Measurements from ENCODE around the gene ABHD2. TPM values are rescaled to one million over a fixed set of nuclear protein-coding genes. Genes with fewer than 3 reads are reported as not detected.

Gene ABHD2
- total and polyA plus RNA-seq, 2 experiments from 2014 or later = 5.2 to 15.2 TPM

GRCh38 chr15:89172921-89173320 is 84.7 kb downstream of the ABHD2 start (continued):
- TF ChIP-seq ZNF462 (CRISPR knock-in tag; IDR thresholded peaks at IDR 0.05) = no peak

GRCh38 chr15:89174476-89174875 is 86.2 kb downstream of the ABHD2 start:
- Histone ChIP-seq H2AFZ (no peak overlapping the region), H3K4me1 (ENCODE audit: insufficient read depth) (no peaks in the 10 kb centered on the region), H3K79me2 (replicated peaks; ENCODE audit: insufficient read depth) (no peaks in the 10 kb centered on the region), H3F3A (replicated peaks; ENCODE audit: low read depth) (no peaks in the 10 kb centered on the region), H3K27me3 (ENCODE audit: insufficient read depth) (no peaks in the 10 kb centered on the region), H3K27ac (ENCODE audit: low read depth) (no peak overlapping the region), H3K36me3 (ENCODE audit: insufficient read depth) (no peaks in the 10 kb centered on the region), H3K4me3 (no peak overlapping the region), H3K9me2 (ENCODE audit: insufficient read depth) (no peaks in the 10 kb centered on the region), H3K4me2 (no peak overlapping the region), H4K20me1 (replicated peaks; ENCODE audit: insufficient read depth) (no peaks in the 10 kb centered on the region)
- Mint-ChIP-seq H3K9me3 (no peaks in the 10 kb centered on the region), H3K36me3 (ENCODE audit: low read depth) (no peaks in the 10 kb centered on the region), H3K4me1 (peaks cover 6% of the 10 kb centered on the region; the same call in 2 of the 3 replicates), H3K4me3 (no peak overlapping the region), H3K27me3 (ENCODE audit: insufficient read depth, low read depth, poor library complexity) (peaks cover 2% of the 10 kb centered on the region), H3K27ac (no peak overlapping the region)
- ATAC-seq (no peak), DNase-seq (ENCODE audit: low spot score) (no peak)
- TF ChIP-seq JUNB (IDR thresholded peaks at IDR 0.05; ENCODE audit: unreplicated experiment) = no peak
- TF ChIP-seq CREB1 (CRISPR knock-in tag; IDR thresholded peaks at IDR 0.05; ENCODE audit: low read depth) = no peak
- TF ChIP-seq ZNF462 (CRISPR knock-in tag; IDR thresholded peaks at IDR 0.05) = no peak
- no peak for TF ChIP-seq CTCF (conservative IDR thresholded peaks at IDR 0.05; ENCODE audit: low read depth in 2 of 2)
- TF ChIP-seq EZH2phosphoT487 (IDR thresholded peaks at IDR 0.05; ENCODE audit: unreplicated experiment) = no peak
- no peak for TF ChIP-seq ZNF114 (CRISPR knock-in tag; IDR thresholded peaks at IDR 0.05)
- TF ChIP-seq STAT1 (IDR thresholded peaks at IDR 0.05; ENCODE audit: unreplicated experiment) = no peak
- no peak for TF ChIP-seq EZH2 (IDR thresholded peaks at IDR 0.05; ENCODE audit: low read depth, unreplicated experiment)
- no peak for TF ChIP-seq POLR2AphosphoS5 (IDR thresholded peaks at IDR 0.05; ENCODE audit: low read depth)

All from GM23338 (cell line).